Measurements from ENCODE around the gene LEMD1.

DNA sequence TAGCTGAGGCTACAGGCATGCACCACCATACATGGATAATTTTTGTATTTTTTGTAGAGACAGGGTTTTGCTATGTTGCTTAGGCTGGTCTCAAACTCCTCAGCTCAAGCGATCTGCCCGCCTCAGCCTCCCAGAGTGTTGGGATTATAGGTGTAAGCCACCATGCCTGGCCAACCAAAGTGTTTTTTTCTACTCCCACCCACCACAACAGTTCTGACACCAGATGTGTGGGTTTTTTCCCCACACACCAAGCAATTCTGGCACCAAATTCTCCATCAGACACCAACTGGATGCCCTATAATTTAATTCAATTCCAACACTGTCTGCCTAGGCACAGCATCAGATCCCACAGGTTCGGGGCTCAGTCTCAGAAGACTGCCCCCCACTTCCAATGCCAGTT lies 44.5 kb downstream of the LEMD1 start:
- TF ChIP-seq CTCF (conservative IDR thresholded peaks at IDR 0.05) (no peak), EZH2 (IDR thresholded peaks at IDR 0.05; ENCODE audit: low read depth) (no peak)

Data from PC-9 (cell line).